ENCODE measurements around the gene CD53. TPM values are rescaled to one million over a fixed set of nuclear protein-coding genes. Genes with fewer than 3 reads are reported as not detected.

CD53 gene
- total RNA-seq, 1 donor from 2014 or later = not detected

- no peak overlapping the region for H3K4me3 ChIP-seq (ENCODE audit: low read depth, low read length)
- FAIRE-seq = no peak
- DNase-seq (ENCODE audit: low read depth) = no peak
- TF ChIP-seq, protein P1, sequence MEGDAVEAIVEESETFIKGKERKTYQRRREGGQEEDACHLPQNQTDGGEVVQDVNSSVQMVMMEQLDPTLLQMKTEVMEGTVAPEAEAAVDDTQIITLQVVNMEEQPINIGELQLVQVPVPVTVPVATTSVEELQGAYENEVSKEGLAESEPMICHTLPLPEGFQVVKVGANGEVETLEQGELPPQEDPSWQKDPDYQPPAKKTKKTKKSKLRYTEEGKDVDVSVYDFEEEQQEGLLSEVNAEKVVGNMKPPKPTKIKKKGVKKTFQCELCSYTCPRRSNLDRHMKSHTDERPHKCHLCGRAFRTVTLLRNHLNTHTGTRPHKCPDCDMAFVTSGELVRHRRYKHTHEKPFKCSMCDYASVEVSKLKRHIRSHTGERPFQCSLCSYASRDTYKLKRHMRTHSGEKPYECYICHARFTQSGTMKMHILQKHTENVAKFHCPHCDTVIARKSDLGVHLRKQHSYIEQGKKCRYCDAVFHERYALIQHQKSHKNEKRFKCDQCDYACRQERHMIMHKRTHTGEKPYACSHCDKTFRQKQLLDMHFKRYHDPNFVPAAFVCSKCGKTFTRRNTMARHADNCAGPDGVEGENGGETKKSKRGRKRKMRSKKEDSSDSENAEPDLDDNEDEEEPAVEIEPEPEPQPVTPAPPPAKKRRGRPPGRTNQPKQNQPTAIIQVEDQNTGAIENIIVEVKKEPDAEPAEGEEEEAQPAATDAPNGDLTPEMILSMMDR (IDR thresholded peaks at IDR 0.05; ENCODE audit: insufficient read depth, low read length, severe bottlenecking) = no peak
- H3K27me3 ChIP-seq (ENCODE audit: control insufficient read depth, insufficient read depth, low read length) = no peaks in the 10 kb centered on the region
- H3K36me3 ChIP-seq (ENCODE audit: control insufficient read depth, insufficient read depth, low read length) = no peaks in the 10 kb centered on the region
Measured at GRCh38 chr1:110888641-110889040, 15.7 kb downstream of the CD53 start.

DNA sequence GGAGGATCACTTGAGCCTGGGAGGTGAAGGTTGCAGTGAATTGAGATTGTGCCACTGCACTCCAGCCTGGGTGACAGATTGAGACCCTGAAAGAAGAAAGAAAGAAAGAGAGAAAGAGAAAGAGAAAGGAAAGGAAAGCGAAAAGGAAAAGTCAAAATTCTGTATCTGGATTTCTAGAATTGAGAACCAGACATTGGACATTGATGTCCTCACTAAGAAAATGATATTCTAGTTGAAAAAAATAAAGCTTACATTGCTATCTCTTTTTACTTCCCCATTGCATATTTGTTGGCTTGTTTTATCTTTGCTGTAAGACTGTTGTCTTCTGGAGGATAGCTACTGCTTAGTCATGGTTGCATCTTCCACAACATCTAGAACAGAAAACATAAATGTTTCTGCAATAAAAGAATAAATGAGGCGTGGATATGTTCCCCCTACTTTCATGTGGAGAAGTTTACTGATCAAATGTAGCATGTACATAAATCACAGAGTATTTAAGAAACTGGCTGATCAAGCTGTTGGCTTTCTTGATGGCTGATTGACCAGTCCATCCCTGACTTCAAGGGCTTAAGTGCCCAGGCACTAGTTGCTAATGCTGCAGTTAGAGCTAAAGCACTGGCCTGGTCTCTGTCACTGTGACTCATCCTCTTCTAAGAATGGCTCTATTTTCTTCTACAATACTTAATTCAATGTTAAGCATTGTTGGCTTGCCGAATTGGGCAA, 17.7 kb downstream of the CD53 start:
- no peaks in the 10 kb centered on the region for H3K36me3 ChIP-seq (ENCODE audit: control insufficient read depth, insufficient read depth, low read length)
- FAIRE-seq (no peak), DNase-seq (ENCODE audit: low read depth) (no peak)
- H3K4me3 ChIP-seq (ENCODE audit: low read depth, low read length) = no peak overlapping the region
- no peaks in the 10 kb centered on the region for H3K27me3 ChIP-seq (ENCODE audit: control insufficient read depth, insufficient read depth, low read length)
- TF ChIP-seq, protein P1 (IDR thresholded peaks at IDR 0.05; ENCODE audit: insufficient read depth, low read length, severe bottlenecking) = no peak

- Histone ChIP-seq H3K27me3 (ENCODE audit: control insufficient read depth, insufficient read depth, low read length) (no peaks in the 10 kb centered on the region), H3K36me3 (ENCODE audit: control insufficient read depth, insufficient read depth, low read length) (no peaks in the 10 kb centered on the region), H3K4me3 (ENCODE audit: low read depth, low read length) (no peak overlapping the region)
- no peak for FAIRE-seq
- no peak for DNase-seq (ENCODE audit: low read depth)
- TF ChIP-seq, protein P1 (IDR thresholded peaks at IDR 0.05; ENCODE audit: insufficient read depth, low read length, severe bottlenecking) = no peak
Measured at GRCh38 chr1:110893908-110894490, 21.1 kb downstream of the CD53 start.

DNA sequence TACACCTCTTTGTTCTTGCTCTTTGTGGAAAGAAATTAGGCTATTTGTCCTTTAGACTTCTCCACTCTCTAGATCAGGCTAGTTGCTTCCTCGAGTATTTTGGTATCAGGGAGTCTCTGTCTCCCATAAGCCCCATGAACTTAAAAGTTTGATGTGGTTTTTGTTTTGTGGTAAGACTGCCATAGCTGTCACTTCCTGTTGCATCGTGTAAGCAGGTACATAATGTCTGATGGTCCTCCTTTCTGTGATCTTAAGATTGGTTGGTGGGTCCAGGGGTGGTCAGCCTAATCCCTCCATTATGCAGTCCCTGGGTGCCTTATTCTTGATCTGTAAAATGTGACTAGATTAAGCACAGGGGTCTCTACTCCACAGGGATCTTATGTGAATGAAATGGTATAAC, 23.1 kb downstream of the CD53 start:
- H3K36me3 ChIP-seq (ENCODE audit: control insufficient read depth, insufficient read depth, low read length) = no peaks in the 10 kb centered on the region
- no peak for FAIRE-seq
- DNase-seq (ENCODE audit: low read depth) = no peak
- TF ChIP-seq, protein P1 (IDR thresholded peaks at IDR 0.05; ENCODE audit: insufficient read depth, low read length, severe bottlenecking) = no peak
- H3K4me3 ChIP-seq (ENCODE audit: low read depth, low read length) = no peak overlapping the region
- H3K27me3 ChIP-seq (ENCODE audit: control insufficient read depth, insufficient read depth, low read length) = no peaks in the 10 kb centered on the region

GRCh38 chr1:110897681-110898080, 24.7 kb downstream of the CD53 start:
- Histone ChIP-seq H3K36me3 (ENCODE audit: control insufficient read depth, insufficient read depth, low read length) (no peaks in the 10 kb centered on the region), H3K4me3 (ENCODE audit: low read depth, low read length) (no peak overlapping the region), H3K27me3 (ENCODE audit: control insufficient read depth, insufficient read depth, low read length) (no peaks in the 10 kb centered on the region)
- TF ChIP-seq, protein P1 (IDR thresholded peaks at IDR 0.05; ENCODE audit: insufficient read depth, low read length, severe bottlenecking) = no peak
- FAIRE-seq = no peak
- DNase-seq (ENCODE audit: low read depth) = no peak
